IMR-90 (cell line): ENCODE results near the gene OXER1. TPM values are rescaled to one million over a fixed set of nuclear protein-coding genes. Genes with fewer than 3 reads are reported as not detected.

Source experiments
- ATAC-seq: fragments of 200-7000 bp; cut with Tn5 transposase; 2 replicates; pipeline ENCODE4 v1.9.1; 2020; ENCODE audit warnings: low read depth, mild to moderate bottlenecking, moderate library complexity
- BruUV-seq: library from RNA; stranded (reverse); fragments of 400-500 nt; replicated peaks from 2 replicates; lab custom pipeline; 2021; lab: Mats Ljungman, UMichigan
- CTCF ChIA-PET: fragments of 300-600 bp; formaldehyde crosslinking; extraction: SDS; loops from one replicate; lab custom pipeline; 2021; ENCODE audit warnings: antibody characterized with exemption; lab: Yijun Ruan, JAX
- POLR2A ChIA-PET: fragments of 300-600 bp; sonication (Branson Sonifier 250); formaldehyde crosslinking; loops from one replicate; lab custom pipeline; 2022; ENCODE audit warnings: antibody characterized with exemption; ENCODE audit not compliant: unreplicated experiment; lab: Charles Lee
- DNase-seq: peaks from one replicate; pipeline ENCODE4 v3.0.0; 2013
- H2AFZ ChIP-seq: replicated peaks from 2 replicates; pipeline ENCODE3; 2013; ENCODE audit warnings: low read length, mild to moderate bottlenecking; ENCODE audit not compliant: poor library complexity
- H2AK5ac ChIP-seq: 2 replicates; pipeline ENCODE4 v1.6.1; 2013; ENCODE audit warnings: low read depth, low read length, inconsistent platforms
- H2AK9ac ChIP-seq: replicated peaks from 2 replicates; pipeline ENCODE3; 2013; ENCODE audit warnings: mild to moderate bottlenecking, low read depth, low read length, moderate library complexity; ENCODE audit not compliant: poor library complexity
- H2BK120ac ChIP-seq: 2 replicates; pipeline ENCODE4 v1.6.1; 2013; ENCODE audit warnings: low read depth, low read length, inconsistent platforms
- H2BK15ac ChIP-seq: 3 replicates; pipeline ENCODE4 v1.6.1; 2013; ENCODE audit warnings: low read depth, low read length, inconsistent platforms
- H2BK20ac ChIP-seq: 2 replicates; pipeline ENCODE4 v1.6.1; 2013; ENCODE audit warnings: low read depth, mild to moderate bottlenecking, inconsistent platforms, low read length, moderate library complexity
- H2BK5ac ChIP-seq: 2 replicates; pipeline ENCODE4 v1.6.1; 2013; ENCODE audit warnings: mild to moderate bottlenecking, low read depth, low read length, inconsistent platforms; ENCODE audit not compliant: poor library complexity, severe bottlenecking
- H3K14ac ChIP-seq: replicated peaks from 2 replicates; pipeline ENCODE4 v1.6.1; 2013; ENCODE audit warnings: low read depth, low read length, inconsistent platforms
- H3K18ac ChIP-seq: 2 replicates; pipeline ENCODE4 v1.6.1; 2013; ENCODE audit warnings: low read depth, low read length, control low read depth
- H3K23ac ChIP-seq: 2 replicates; pipeline ENCODE4 v1.6.1; 2013; ENCODE audit warnings: low read depth, low read length, inconsistent platforms
- H3K27ac ChIP-seq: 2 replicates; pipeline ENCODE4 v1.5.1; 2013; ENCODE audit warnings: mild to moderate bottlenecking, control low read depth, low read length; ENCODE audit not compliant: insufficient read depth
- H3K27me3 ChIP-seq: 2 replicates; pipeline ENCODE4 v1.6.1; 2013; ENCODE audit warnings: low read length; ENCODE audit not compliant: control insufficient read depth, insufficient read depth
- H3K36me3 ChIP-seq: 2 replicates; pipeline ENCODE4 v1.6.1; 2013; ENCODE audit warnings: low read length, mixed read lengths; ENCODE audit not compliant: control insufficient read depth, insufficient read depth
- H3K4ac ChIP-seq: 2 replicates; pipeline ENCODE4 v1.6.1; 2013; ENCODE audit warnings: low read depth, low read length, inconsistent platforms
- H3K4me1 ChIP-seq: 2 replicates; pipeline ENCODE4 v1.6.1; 2013; ENCODE audit warnings: low read length, mixed read lengths; ENCODE audit not compliant: control insufficient read depth, insufficient read depth
- H3K4me2 ChIP-seq: 2 replicates; pipeline ENCODE4 v1.6.1; 2013; ENCODE audit warnings: low read depth, mild to moderate bottlenecking, control low read depth, low read length, moderate library complexity
- H3K4me3 ChIP-seq: 2 replicates; pipeline ENCODE4 v1.5.1; 2013; ENCODE audit warnings: low read depth, mild to moderate bottlenecking, control low read depth, low read length, moderate library complexity; ENCODE audit not compliant: insufficient read depth
- H3K56ac ChIP-seq: 2 replicates; pipeline ENCODE4 v1.6.1; 2013; ENCODE audit warnings: low read length, inconsistent platforms; ENCODE audit not compliant: insufficient read depth; ENCODE audit errors: extremely low read depth
- H3K79me1 ChIP-seq, 2 experiments: 2 replicates each; pipeline ENCODE4 v1.6.1; 2013; ENCODE audit warnings: low read length in 2 of 2, inconsistent platforms in 1 of 2, low read depth in 1 of 2
- H3K9ac ChIP-seq: 2 replicates; pipeline ENCODE4 v1.6.1; 2013; ENCODE audit warnings: low read depth, low read length, control low read depth
- H3K9me1 ChIP-seq: 2 replicates; pipeline ENCODE4 v1.6.1; 2013; ENCODE audit warnings: low read length, inconsistent platforms; ENCODE audit not compliant: insufficient read depth
- H3K9me3 ChIP-seq: 2 replicates; pipeline ENCODE4 v1.6.1; 2013; ENCODE audit warnings: low read length; ENCODE audit not compliant: control insufficient read depth, insufficient read depth
- H4K20me1 ChIP-seq: 2 replicates; pipeline ENCODE4 v1.6.1; 2013; ENCODE audit warnings: low read length, inconsistent platforms; ENCODE audit not compliant: insufficient read depth
- H4K5ac ChIP-seq: 2 replicates; pipeline ENCODE4 v1.6.1; 2013; ENCODE audit warnings: mild to moderate bottlenecking, low read depth, low read length, control low read depth
- H4K8ac ChIP-seq, 2 experiments: 2 replicates each; pipeline ENCODE4 v1.6.1; 2013; ENCODE audit warnings: low read depth in 2 of 2, low read length in 2 of 2, control low read depth in 1 of 2, inconsistent platforms in 1 of 2
- H4K91ac ChIP-seq: 2 replicates; pipeline ENCODE4 v1.6.1; 2013; ENCODE audit warnings: low read depth, low read length, inconsistent platforms; ENCODE audit not compliant: insufficient read depth
- CEBPB ChIP-seq: IDR thresholded peaks from 2 replicates; pipeline ENCODE4 v1.6.1; 2012; ENCODE audit warnings: low read depth, low read length, improper control_type of control experiment
- CHD1 ChIP-seq: IDR thresholded peaks from 2 replicates; pipeline ENCODE4 v1.6.1; 2012; ENCODE audit warnings: low read depth, low read length, improper control_type of control experiment
- ELK1 ChIP-seq: fragments of 150-350 bp; IDR thresholded peaks from 2 replicates; pipeline ENCODE4 v1.6.1; 2016; ENCODE audit warnings: low read depth, mild to moderate bottlenecking, low read length, moderate library complexity, borderline replicate concordance
- FOS ChIP-seq: fragments of 150-350 bp; IDR thresholded peaks from 2 replicates; pipeline ENCODE4 v1.6.1; 2016; ENCODE audit warnings: low read depth, low read length
- MAZ ChIP-seq: IDR thresholded peaks from 2 replicates; pipeline ENCODE4 v1.6.1; 2012; ENCODE audit warnings: low read depth, mild to moderate bottlenecking, low read length, improper control_type of control experiment, moderate library complexity, borderline replicate concordance
- POLR2A ChIP-seq: IDR thresholded peaks from 2 replicates; pipeline ENCODE4 v1.6.1; 2012; ENCODE audit warnings: mild to moderate bottlenecking, low read depth, low read length
- RAD21 ChIP-seq: IDR thresholded peaks from 2 replicates; pipeline ENCODE4 v1.6.1; 2012; ENCODE audit warnings: low read length, improper control_type of control experiment
- RCOR1 ChIP-seq: IDR thresholded peaks from 2 replicates; pipeline ENCODE4 v1.6.1; 2012; ENCODE audit warnings: mild to moderate bottlenecking, low read length, improper control_type of control experiment; ENCODE audit not compliant: insufficient replicate concordance
- RFX5 ChIP-seq: IDR thresholded peaks from 2 replicates; pipeline ENCODE4 v1.8.0; 2012; ENCODE audit warnings: low read depth, mild to moderate bottlenecking, low read length, moderate library complexity
- WGBS, 2 experiments: methylation state at CpG; one replicate each; pipeline versions ENCODE4 v1.1.5 to v1.1.7; 2013; ENCODE audit warnings: missing lambda C conversion rate in 2 of 2; ENCODE audit not compliant: insufficient read length in 1 of 2; ENCODE audit errors: extremely low coverage in 2 of 2; 5-methylcytosine and 5-hydroxymethylcytosine counted together
- dilution Hi-C: fragments of 300-500 bp; cut with HindIII; formaldehyde crosslinking; loops from one replicate; pipeline ENCODE4 v1.14.3; 2018; ENCODE audit warnings: low sequenced_read_pairs; ENCODE audit not compliant: unreplicated experiment
- in situ Hi-C: fragments of 300-500 bp; cut with MboI; formaldehyde crosslinking; loops from 3 replicates; pipeline ENCODE4 v1.14.3; 2019; ENCODE audit warnings: low sequenced_read_pairs, inconsistent platforms, mixed read lengths
- intact Hi-C: fragments of 100-400 bp; cut with micrococcal nuclease; formaldehyde crosslinking; loops from 2 replicates; pipeline ENCODE4 v1.10.0; 2022
- polyA plus RNA-seq, 3 experiments: library from polyadenylated mRNA; depleted of rRNA; stranded (reverse); fragments of >200 nt; gene quantifications; 2 replicates each; pipeline ENCODE4 v1.2.3, GENCODE V29; 2012; ENCODE audit warnings: low replicate concordance in 1 of 3
- total RNA-seq: library from RNA; depleted of rRNA; stranded (reverse); fragments of >200 nt; gene quantifications from 2 replicates; pipeline ENCODE4 v1.2.3, GENCODE V29; 2012

The OXER1 gene
- total and polyA plus RNA-seq, 2 of the 4 experiments (the other 2 are of a cell fraction) = not detected

- POLR2A ChIA-PET = no interaction called here
These were observed 4.8 kb upstream of the OXER1 start for GRCh38 chr2:42768706-42769256.

More at GRCh38 chr2:42768706-42769256, 4.8 kb upstream of the OXER1 start:
- DNase-seq (no peak), ATAC-seq (no peak)
- H3K18ac ChIP-seq = no peak overlapping the region
- in situ Hi-C loops = no loop called here
- dilution Hi-C loops = no loop called here
- no peaks in the 10 kb centered on the region for H3K9me1 ChIP-seq
- TF ChIP-seq CEBPB (no peak), RFX5 (no peak), FOS (no peak), CHD1 (no peak), POLR2A (no peak), ELK1 (no peak), RCOR1 (no peak), RAD21 (no peak), MAZ (no peak)
- H3K27me3 ChIP-seq = no peaks in the 10 kb centered on the region
- no peak overlapping the region for H3K56ac ChIP-seq
- CTCF ChIA-PET = interaction anchor here (0.7 kb wide), 1 partner anchor 17 kb away, joined by 3 read pairs; no protein-coding TSS in a partner anchor
- H2BK15ac ChIP-seq = no peak overlapping the region
- no peak overlapping the region for H3K14ac ChIP-seq
- H3K23ac ChIP-seq = no peak overlapping the region
- H2BK5ac ChIP-seq = no peak overlapping the region
- H3K27ac ChIP-seq = no peak overlapping the region
- no peaks in the 10 kb centered on the region for H4K20me1 ChIP-seq
- no peaks in the 10 kb centered on the region for H3K79me1 ChIP-seq
- 100% methylated on average over 2 of the region's 3 CpGs; no CpG with 5 or more reads in 1 of the 2 experiments for WGBS, 2 experiments
- no peak overlapping the region for H2AK9ac ChIP-seq
- no peak overlapping the region for H3K4me2 ChIP-seq
- no peak overlapping the region for H2AFZ ChIP-seq
- no peaks in the 10 kb centered on the region for H3K4me1 ChIP-seq
- H4K5ac ChIP-seq = no peak overlapping the region
- H2BK120ac ChIP-seq = no peak overlapping the region
- H4K91ac ChIP-seq = no peak overlapping the region
- no peak overlapping the region for H2BK20ac ChIP-seq
- H4K8ac ChIP-seq = no peak overlapping the region
- no peak overlapping the region for H3K4ac ChIP-seq
- intact Hi-C loops = no loop called here
- no peak overlapping the region for H3K9ac ChIP-seq
- BruUV-seq = no TSS peak
- no peak overlapping the region for H2AK5ac ChIP-seq
- H3K9me3 ChIP-seq = no peaks in the 10 kb centered on the region
- H3K4me3 ChIP-seq = no peak overlapping the region
- H3K36me3 ChIP-seq = no peaks in the 10 kb centered on the region
